Loucy (cell line): ENCODE results near the gene PILRA.

Experiments
- EZH2phosphoT487 ChIP-seq: fragments of 200-600 bp; IDR thresholded peaks from 2 replicates; pipeline ENCODE4 v1.6.1; 2018; ENCODE audit warnings: antibody characterized with exemption, mild to moderate bottlenecking, moderate library complexity, borderline replicate concordance
- TF ChIP-seq, protein P1 (sequence below): fragments of 200-600 bp; sonication (generic); conservative IDR thresholded peaks from 2 replicates; pipeline ENCODE4 v1.5.1; 2014; ENCODE audit warnings: mild to moderate bottlenecking, antibody characterized with exemption, low read length

GRCh38 chr7:100366411-100367250, 6.7 kb upstream of the PILRA start:
- TF ChIP-seq, protein P1, sequence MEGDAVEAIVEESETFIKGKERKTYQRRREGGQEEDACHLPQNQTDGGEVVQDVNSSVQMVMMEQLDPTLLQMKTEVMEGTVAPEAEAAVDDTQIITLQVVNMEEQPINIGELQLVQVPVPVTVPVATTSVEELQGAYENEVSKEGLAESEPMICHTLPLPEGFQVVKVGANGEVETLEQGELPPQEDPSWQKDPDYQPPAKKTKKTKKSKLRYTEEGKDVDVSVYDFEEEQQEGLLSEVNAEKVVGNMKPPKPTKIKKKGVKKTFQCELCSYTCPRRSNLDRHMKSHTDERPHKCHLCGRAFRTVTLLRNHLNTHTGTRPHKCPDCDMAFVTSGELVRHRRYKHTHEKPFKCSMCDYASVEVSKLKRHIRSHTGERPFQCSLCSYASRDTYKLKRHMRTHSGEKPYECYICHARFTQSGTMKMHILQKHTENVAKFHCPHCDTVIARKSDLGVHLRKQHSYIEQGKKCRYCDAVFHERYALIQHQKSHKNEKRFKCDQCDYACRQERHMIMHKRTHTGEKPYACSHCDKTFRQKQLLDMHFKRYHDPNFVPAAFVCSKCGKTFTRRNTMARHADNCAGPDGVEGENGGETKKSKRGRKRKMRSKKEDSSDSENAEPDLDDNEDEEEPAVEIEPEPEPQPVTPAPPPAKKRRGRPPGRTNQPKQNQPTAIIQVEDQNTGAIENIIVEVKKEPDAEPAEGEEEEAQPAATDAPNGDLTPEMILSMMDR: no peak
- no peak for TF ChIP-seq EZH2phosphoT487
